Right lung (tissue), 10 donors: ENCODE data around the gene AP4E1. TPM values are rescaled to one million over a fixed set of nuclear protein-coding genes. Genes with fewer than 3 reads are reported as not detected.
"Not testable (repeated sequence)": the region's sequence is repeated elsewhere in the genome, so short reads cannot be mapped to it uniquely, and the experiment has no call there.

Experiments used
- DNase-seq, 2 donors: peaks; one replicate each; pipeline ENCODE4 v3.0.0-alpha.2; 2013
- long read RNA-seq, 8 donors: transcript quantifications; one replicate each; lab custom pipeline, GENCODE V29; 2026
- polyA plus RNA-seq, 5 donors: library from polyadenylated mRNA; unstranded; fragments of 120-200 nt; gene quantifications; one replicate each; pipeline versions ENCODE4 v1.2.1 to v1.2.3, GENCODE V29; 2013; ENCODE audit warnings: inconsistent platforms in 1 of 5, low replicate concordance in 1 of 5; ENCODE audit not compliant: insufficient read length in 5 of 5, insufficient read depth in 1 of 5

The AP4E1 gene
- 10 to 100 TPM in 1 of 5 donors, 1 to 10 TPM in 4; 6.4 to 10.4 (median 9.7) TPM for polyA plus RNA-seq
- long read RNA-seq, donor 1, full-length matches to known transcripts, result 1 of 1 reads
- long read RNA-seq, donor 1, partial matches to known transcripts, result 0 of 1 reads
- long read RNA-seq, donor 1, other reads (novel, unspliced or antisense), result 0 of 1 reads
- long read RNA-seq, donor 2, result 0 reads
- long read RNA-seq, donor 3, result 0 reads
- long read RNA-seq, donor 4, result 0 reads
- long read RNA-seq, donor 5, partial matches to known transcripts, result 13 of 13 reads
- long read RNA-seq, donor 5, other reads (novel, unspliced or antisense), result 0 of 13 reads
- long read RNA-seq, donor 6, full-length matches to known transcripts, result 3 of 17 reads
- long read RNA-seq, donor 6, partial matches to known transcripts, result 14 of 17 reads
- long read RNA-seq, donor 6, other reads (novel, unspliced or antisense), result 0 of 17 reads
- long read RNA-seq, donor 7, partial matches to known transcripts, result 7 of 7 reads
- long read RNA-seq, donor 7, other reads (novel, unspliced or antisense), result 0 of 7 reads
- long read RNA-seq, donor 8, result 0 reads

DNA sequence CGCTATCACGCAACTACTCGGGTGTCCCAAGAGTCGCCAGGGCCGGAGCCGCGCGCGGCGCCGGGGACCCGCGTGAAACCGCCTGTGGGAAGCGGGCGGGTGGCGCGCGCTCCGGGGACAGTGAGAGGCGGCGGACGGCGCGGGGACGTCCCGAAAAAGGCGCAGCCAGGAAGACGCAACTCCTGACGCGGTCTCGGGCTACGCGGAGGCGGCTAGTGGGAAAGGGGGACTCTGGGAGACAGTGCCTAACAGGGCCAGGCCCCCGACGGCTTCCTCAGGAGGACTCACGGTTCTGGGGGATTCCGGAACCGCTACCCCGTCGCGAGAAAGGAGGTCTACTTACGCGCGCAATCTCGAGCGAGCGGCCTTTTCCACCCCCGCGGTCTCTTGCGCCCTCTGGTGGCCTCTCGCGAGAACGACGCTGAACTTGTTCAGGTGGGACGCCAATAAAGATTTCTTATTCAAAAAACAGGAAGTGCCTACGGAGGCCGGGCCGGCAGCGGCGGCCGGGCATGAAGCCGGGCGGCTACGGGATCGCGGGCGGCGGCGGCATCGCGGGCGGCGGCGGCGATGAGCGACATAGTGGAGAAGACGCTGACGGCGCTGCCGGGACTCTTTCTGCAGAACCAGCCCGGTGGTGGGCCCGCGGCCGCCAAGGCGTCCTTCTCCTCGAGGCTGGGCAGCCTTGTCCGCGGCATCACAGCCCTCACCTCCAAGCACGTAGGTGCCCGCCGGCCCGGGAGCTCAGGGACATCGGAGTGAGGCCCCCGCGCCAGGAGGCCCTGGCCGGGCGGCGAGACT lies at the start of gene AP4E1:
Gene AP4E1 (plus strand): TSS at position 475 of the 801 bp plus-strand sequence. CDS start 96 bp downstream, at position 571.
- DNase-seq, result peak; percentile 94 to 95

- no peak for DNase-seq
These were observed 47.7 kb upstream of the AP4E1 start for GRCh38 chr15:50860824-50861223.

DNA sequence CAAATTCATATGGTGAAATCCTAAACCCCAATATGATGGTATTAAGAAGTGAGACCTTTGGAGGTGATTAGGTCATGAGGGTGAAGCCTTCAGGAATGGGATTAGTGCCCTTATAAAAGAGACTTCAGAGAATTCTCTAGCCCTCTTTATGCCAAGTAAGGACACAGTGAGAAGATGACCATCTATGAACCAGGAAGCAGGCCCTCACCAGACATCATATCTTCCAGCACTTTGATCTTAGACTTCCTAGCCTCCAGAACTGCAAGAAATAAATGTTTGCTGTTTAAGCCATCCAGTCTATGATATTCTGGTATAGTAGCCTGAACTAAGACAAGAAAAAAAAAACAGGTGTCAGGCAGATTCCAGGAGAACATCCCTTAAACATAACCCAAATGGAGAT lies 45.9 kb upstream of the AP4E1 start:
- no peak for DNase-seq

- DNase-seq, result no peak
These were observed 43.6 kb upstream of the AP4E1 start for GRCh38 chr15:50864873-50865272.

GRCh38 chr15:50865515-50866353 lies 42.7 kb upstream of the AP4E1 start:
- no peak for DNase-seq

DNA sequence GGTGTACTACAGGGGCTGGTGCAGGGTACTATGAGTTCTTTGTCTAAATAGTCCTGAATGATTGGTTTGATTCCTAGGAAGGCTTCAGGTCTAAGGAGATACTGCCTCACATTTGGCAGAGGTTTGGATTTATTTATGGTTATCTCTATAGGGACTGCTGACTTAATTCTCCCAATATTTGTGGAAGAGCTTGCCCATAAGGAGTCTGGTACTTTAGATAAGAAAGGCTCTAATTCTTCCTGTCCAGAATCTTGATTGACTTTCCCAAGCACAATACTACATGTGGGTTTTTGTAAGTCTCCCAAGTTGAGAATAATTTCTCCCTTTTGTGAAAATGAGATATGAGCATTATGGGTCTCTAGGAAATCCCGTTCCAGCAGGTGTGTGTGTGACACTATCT lies 36.7 kb upstream of the AP4E1 start:
- DNase-seq, result no peak

GRCh38 chr15:50872832-50873426 lies 35.6 kb upstream of the AP4E1 start:
- no peak for DNase-seq

DNA sequence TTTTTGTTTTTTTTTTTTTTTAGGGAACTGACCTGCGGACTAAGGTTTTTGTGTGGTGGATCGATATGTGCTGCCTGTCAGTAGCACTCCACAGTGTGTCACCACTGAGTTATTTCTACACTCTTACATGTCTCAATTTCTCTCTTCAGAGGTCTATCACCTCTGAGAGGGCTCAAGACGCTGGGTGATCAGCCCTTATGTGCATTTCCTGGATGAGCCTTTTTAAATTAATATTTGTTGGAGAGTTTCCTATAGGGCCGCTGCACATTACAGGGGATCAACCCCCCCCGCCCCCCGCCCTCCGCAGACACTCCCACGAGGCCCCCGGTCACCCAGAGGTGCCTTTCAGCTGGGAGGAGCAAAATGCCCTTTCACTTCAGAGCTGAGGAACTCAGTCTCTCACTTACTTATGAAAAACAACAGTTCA lies 34.5 kb upstream of the AP4E1 start:
- no peak for DNase-seq

- not testable (repeated sequence) for DNase-seq
These were observed 33.2 kb upstream of the AP4E1 start for GRCh38 chr15:50875238-50875637.

DNA sequence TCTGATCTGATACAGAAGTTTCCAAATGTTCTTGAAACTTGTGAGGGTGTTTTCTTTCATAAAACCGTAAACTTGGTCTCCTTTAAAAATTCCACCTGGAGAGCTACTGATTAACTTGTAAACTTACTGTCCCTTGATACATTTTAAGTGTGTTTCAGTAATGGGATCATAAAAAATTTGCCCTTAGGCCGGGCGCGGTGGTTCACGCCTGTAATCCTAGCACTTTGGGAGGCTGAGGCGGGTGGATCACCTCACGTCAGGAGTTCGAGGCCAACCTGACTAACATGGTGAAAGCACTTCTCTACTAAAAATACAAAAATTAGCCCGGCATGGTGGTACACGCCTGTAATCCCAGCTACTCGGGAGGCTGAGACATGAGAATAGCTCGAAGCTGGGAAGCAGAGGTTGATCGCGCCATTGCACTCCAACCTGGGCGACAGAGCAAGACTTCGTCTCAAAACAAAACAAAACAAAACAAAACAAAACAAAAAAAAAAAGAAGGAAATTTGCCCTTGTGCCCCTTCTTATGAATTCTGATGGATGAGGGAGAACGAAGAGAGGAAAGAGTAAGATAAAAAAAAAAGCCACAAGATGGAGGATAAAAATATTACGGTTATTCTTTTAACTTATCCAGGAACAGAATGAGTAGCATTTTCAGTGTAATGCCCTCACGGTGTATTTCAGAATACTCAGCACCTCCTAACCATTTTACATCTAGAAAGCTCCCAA lies 32.1 kb upstream of the AP4E1 start:
- DNase-seq, result no peak

- DNase-seq, result peak; percentile 64 to 81
These were observed 31.5 kb upstream of the AP4E1 start for GRCh38 chr15:50876989-50877360.

DNA sequence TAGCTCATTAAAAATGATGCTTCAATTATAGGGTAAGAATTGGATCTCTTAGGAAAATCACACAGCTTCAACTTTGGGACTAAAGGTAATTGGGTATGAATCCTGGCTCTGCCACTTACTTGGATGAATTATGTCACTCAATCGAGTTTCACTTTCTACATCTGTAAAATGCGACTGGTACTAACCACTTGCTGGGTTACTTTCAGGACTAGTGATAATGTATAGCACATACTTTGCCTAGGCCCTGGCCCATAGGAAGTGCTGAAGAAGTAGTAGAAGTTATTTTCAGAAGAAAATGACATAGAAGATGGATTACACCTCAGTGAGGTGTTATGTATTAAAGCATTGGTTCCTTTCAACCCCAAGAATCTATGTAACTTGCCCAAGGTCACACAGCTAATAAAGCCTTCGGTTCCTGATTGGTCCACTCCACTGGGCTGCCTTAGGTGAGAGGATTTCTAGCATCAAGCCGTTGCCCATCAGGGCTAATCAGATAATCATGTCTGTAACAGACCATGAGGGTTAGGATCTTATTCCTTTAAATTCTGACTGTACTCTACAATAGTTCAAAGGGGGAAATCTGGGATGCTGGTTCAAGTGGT lies 29.4 kb upstream of the AP4E1 start:
- DNase-seq, result no peak

GRCh38 chr15:50880206-50880605 lies 28.3 kb upstream of the AP4E1 start:
- DNase-seq, result no peak

DNA sequence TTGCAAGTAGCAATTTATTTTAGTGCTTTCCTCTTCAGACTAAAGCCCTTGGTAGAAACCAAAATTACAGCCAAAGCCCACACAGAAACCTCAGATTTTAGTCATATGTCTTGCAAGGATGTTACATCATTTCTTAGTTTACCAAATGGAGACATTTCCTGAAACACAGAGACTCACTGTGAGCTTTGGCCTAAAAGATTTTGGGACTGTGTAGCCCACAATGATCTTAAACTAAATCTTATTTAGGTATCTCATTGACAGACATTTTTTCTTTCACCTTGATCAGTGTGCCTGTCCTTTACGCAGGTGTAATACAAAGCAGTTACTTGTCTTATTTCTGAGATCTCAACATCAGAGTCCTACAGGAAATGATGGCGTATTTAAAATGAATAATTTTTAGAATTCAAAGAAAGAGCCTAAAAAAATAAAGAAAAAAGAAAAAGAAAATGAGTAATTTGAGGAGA lies 27.8 kb upstream of the AP4E1 start:
- no peak for DNase-seq

DNA sequence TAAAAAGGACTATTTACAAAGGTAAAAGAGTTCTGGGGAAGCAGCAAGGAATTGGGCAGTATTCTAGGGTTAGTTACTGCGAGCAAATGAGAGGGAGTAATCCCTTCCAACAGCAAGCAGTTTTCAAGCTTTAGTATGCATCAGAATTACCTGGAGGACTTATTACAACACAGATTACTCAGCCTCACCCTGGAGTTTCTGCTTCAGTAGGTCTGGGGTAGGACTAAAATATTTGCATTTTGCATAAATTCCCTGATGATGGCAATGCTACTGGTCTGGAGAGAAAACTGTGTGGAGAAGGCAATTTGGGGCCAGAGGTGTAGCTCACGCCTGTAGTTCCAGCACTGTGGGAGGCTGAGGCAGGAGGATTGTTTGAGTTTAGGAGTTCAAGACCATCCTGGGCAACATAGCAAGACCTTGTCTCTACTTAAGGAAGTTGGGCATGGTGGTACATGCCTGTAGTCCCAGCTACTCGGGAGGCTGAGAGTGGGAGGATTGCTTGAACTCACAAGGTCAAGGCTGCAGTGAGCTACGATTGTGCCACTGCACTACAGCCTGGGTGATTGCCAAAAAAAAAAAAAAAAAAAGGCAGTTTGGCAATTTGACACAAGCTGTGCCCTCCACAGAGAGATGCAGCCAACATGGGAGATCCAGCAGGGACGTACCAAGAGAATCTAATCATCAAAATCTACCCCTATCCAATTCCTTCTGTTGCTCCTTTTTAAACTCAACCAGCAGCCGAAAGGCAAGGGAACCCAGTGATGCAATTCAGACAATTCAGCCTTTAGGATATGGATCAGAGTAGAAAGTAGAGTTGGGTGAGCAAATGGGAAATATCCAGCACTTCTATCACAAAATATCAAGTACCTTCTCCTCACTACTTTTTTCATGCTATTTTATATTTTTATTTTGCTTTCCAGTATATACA lies 27.1 kb upstream of the AP4E1 start:
- DNase-seq, result no peak

DNA sequence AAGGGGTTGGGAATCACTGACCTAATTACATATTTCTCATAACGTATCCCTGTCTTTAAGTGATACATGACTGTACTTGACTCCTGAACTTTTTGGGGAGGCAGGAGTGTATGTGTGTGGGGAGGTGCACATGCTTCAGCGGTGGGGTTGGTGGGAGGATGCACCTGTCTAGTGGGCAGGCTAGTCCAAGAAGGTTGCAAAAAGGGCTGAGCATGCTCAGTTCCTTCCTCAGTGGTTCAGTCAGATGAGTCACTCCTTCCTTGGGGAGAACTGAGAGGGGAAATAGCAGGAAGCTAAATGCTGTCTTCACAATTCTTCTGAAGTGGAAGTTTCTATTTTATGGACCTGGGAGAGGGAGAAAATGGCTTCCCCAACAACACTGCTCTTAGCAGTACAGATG lies 24.6 kb upstream of the AP4E1 start:
- DNase-seq, result no peak

GRCh38 chr15:50884540-50884939 lies 23.9 kb upstream of the AP4E1 start:
- DNase-seq, result no peak

DNA sequence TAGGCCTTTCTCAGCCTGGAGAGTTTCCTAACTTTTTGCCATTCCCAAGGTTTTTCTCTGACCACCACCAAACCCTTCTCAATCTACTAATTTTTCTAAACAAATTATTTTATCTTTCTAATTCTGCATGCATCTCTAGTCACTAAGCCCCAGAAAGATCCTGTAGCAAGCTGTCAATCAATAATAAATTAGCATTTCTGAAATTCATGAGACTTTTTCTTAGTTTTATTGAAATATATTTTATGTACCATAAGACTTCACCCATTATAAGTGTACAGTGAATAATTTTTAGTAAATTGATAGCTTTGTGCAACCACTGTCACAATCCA lies 22.4 kb upstream of the AP4E1 start:
- DNase-seq, result no peak
